Measurements from ENCODE around the gene RBMX2.

The RBMX2 gene

DNA sequence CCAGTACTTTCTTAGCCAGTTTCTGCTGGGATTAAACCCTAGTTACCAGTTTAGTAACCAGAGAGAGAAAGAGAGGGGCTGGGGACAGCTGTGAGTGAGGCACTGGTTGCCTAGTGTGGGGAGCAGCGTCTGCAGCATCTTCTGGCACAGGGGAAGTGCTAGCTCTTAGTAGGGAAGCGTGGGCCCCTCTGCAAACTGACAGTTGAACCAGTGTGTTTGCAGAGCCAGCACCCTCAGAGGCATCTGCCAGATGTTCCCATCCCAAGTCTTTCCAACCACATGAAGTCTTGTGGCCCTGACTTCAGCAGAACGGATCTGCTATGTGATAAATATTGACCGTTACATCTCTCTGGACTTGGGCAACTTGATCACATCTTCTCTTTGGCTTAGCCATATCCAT lies 15.0 kb downstream of the RBMX2 start:
- Histone ChIP-seq H4K8ac (ENCODE audit: low read length) (no peak overlapping the region), H3K79me1 (replicated peaks; ENCODE audit: low read length, poor library complexity, severe bottlenecking) (no peaks in the 10 kb centered on the region), H2BK15ac (ENCODE audit: low read depth, poor library complexity, severe bottlenecking) (no peak overlapping the region), H2BK12ac (ENCODE audit: low read length in 2 of 2) (no peak overlapping the region), H3K4me2 (ENCODE audit: low read length, poor library complexity, severe bottlenecking) (no peak overlapping the region), H2BK5ac (ENCODE audit: low read depth, low read length, poor library complexity, severe bottlenecking) (no peak overlapping the region), H2AFZ (ENCODE audit: low read depth, low read length) (no peak overlapping the region), H4K91ac (ENCODE audit: low read length) (no peak overlapping the region), H3K4ac (ENCODE audit: low read depth in 1 of 2, low read length in 2 of 2) (no peak overlapping the region), H2AK5ac (ENCODE audit: low read length, severe bottlenecking) (no peak overlapping the region), H3K14ac (ENCODE audit: low read length in 2 of 2) (no peak overlapping the region), H3K27ac (ENCODE audit: low read length, poor library complexity, severe bottlenecking) (no peak overlapping the region), H3K23ac (ENCODE audit: low read length in 2 of 2) (no peak overlapping the region), H3K9me3 (ENCODE audit: control insufficient read depth, low read length) (no peaks in the 10 kb centered on the region), H3K4me1 (ENCODE audit: control insufficient read depth, insufficient read depth, low read depth, low read length) (no peaks in the 10 kb centered on the region), H2BK120ac (ENCODE audit: low read depth, low read length) (no peak overlapping the region), H3K4me3 (ENCODE audit: insufficient read depth in 1 of 2, low read depth in 1 of 2, low read length in 2 of 2) (no peak overlapping the region), H3K27me3 (ENCODE audit: control insufficient read depth in 1 of 2, insufficient read depth in 1 of 2, low read length in 2 of 2) (no peaks in the 10 kb centered on the region), H3K9ac (ENCODE audit: low read length) (no peak overlapping the region), H3K18ac (ENCODE audit: low read depth in 1 of 2, low read length in 2 of 2) (no peak overlapping the region), H3K36me3 (ENCODE audit: control insufficient read depth in 1 of 2, insufficient read depth in 2 of 2, low read depth in 1 of 2, low read length in 2 of 2) (peaks cover 18 to 19% of the 10 kb centered on the region in 2 experiments)
- WGBS: 92% methylated on average over 4 of the region's 4 CpGs
- DNase-seq: no peak

DNA sequence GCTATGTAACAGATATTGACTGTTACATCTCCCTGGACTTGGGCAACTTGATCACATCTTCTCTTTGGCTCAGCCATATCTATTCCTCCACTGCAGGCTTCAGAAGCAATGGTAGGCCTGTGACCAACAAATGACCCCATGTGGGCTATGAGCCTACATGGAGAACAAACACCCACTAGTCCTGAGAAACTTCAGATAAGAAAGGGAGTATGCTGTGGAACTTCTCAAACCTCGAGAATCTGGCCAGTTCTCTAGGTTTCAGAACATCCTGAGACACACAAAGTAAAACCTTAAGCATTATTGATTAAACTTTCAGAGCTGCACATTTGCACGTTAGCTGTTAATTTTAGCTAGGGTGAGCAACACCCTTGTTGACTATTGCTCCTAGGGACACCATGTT lies 16.3 kb downstream of the RBMX2 start:
- Histone ChIP-seq H2BK5ac (ENCODE audit: low read depth, low read length, poor library complexity, severe bottlenecking) (no peak overlapping the region), H2AK5ac (ENCODE audit: low read length, severe bottlenecking) (no peak overlapping the region), H3K9me3 (ENCODE audit: control insufficient read depth, low read length) (no peaks in the 10 kb centered on the region), H3K9ac (ENCODE audit: low read length) (no peak overlapping the region), H3K79me1 (replicated peaks; ENCODE audit: low read length, poor library complexity, severe bottlenecking) (no peaks in the 10 kb centered on the region), H2AFZ (ENCODE audit: low read depth, low read length) (no peak overlapping the region), H3K14ac (ENCODE audit: low read length in 2 of 2) (no peak overlapping the region), H3K4me2 (ENCODE audit: low read length, poor library complexity, severe bottlenecking) (no peak overlapping the region), H2BK120ac (ENCODE audit: low read depth, low read length) (no peak overlapping the region), H3K4me3 (ENCODE audit: insufficient read depth in 1 of 2, low read depth in 1 of 2, low read length in 2 of 2) (no peak overlapping the region), H3K36me3 (ENCODE audit: control insufficient read depth in 1 of 2, insufficient read depth in 2 of 2, low read depth in 1 of 2, low read length in 2 of 2) (peaks cover 9 to 13% of the 10 kb centered on the region in 2 experiments), H3K23ac (ENCODE audit: low read length in 2 of 2) (no peak overlapping the region), H3K27me3 (ENCODE audit: control insufficient read depth in 1 of 2, insufficient read depth in 1 of 2, low read length in 2 of 2) (no peaks in the 10 kb centered on the region), H2BK12ac (ENCODE audit: low read length in 2 of 2) (no peak overlapping the region), H4K8ac (ENCODE audit: low read length) (no peak overlapping the region), H3K18ac (ENCODE audit: low read depth in 1 of 2, low read length in 2 of 2) (no peak overlapping the region), H3K4me1 (ENCODE audit: control insufficient read depth, insufficient read depth, low read depth, low read length) (no peaks in the 10 kb centered on the region), H3K27ac (ENCODE audit: low read length, poor library complexity, severe bottlenecking) (no peak overlapping the region), H2BK15ac (ENCODE audit: low read depth, poor library complexity, severe bottlenecking) (no peak overlapping the region), H3K4ac (ENCODE audit: low read depth in 1 of 2, low read length in 2 of 2) (no peak overlapping the region), H4K91ac (ENCODE audit: low read length) (no peak overlapping the region)
- no peak for DNase-seq
- 91% methylated on average over 2 of the region's 2 CpGs for WGBS

DNA sequence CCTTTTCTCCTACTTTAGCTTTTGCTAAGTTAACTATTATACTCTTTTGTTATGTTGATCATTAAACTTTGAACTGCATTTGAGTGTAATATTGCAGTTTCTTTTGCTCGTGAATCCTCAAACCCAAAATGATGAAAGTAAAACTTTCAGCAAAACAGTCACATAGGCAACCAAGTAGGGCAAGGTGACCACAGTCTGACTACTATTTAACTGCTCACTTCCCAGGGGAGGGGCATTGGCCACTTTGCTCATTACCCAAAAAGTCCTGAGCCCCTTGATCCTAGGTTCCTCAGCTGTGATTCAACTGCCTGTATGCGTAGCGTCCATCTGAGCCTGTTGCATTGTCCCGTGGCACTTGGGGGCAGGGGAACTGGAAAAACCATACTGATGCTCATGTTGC lies 17.0 kb downstream of the RBMX2 start:
- Histone ChIP-seq H3K27me3 (ENCODE audit: control insufficient read depth in 1 of 2, insufficient read depth in 1 of 2, low read length in 2 of 2) (no peaks in the 10 kb centered on the region), H3K9me3 (ENCODE audit: control insufficient read depth, low read length) (no peaks in the 10 kb centered on the region), H3K36me3 (ENCODE audit: control insufficient read depth in 1 of 2, insufficient read depth in 2 of 2, low read depth in 1 of 2, low read length in 2 of 2) (peaks cover 8 to 13% of the 10 kb centered on the region in 2 experiments), H3K27ac (ENCODE audit: low read length, poor library complexity, severe bottlenecking) (no peak overlapping the region), H2BK5ac (ENCODE audit: low read depth, low read length, poor library complexity, severe bottlenecking) (no peak overlapping the region), H3K9ac (ENCODE audit: low read length) (no peak overlapping the region), H2BK15ac (ENCODE audit: low read depth, poor library complexity, severe bottlenecking) (no peak overlapping the region), H2BK120ac (ENCODE audit: low read depth, low read length) (no peak overlapping the region), H4K8ac (ENCODE audit: low read length) (no peak overlapping the region), H3K14ac (ENCODE audit: low read length in 2 of 2) (no peak overlapping the region), H3K4me2 (ENCODE audit: low read length, poor library complexity, severe bottlenecking) (no peak overlapping the region), H3K4ac (ENCODE audit: low read depth in 1 of 2, low read length in 2 of 2) (no peak overlapping the region), H2BK12ac (ENCODE audit: low read length in 2 of 2) (no peak overlapping the region), H3K4me1 (ENCODE audit: control insufficient read depth, insufficient read depth, low read depth, low read length) (no peaks in the 10 kb centered on the region), H2AK5ac (ENCODE audit: low read length, severe bottlenecking) (no peak overlapping the region), H2AFZ (ENCODE audit: low read depth, low read length) (no peak overlapping the region), H4K91ac (ENCODE audit: low read length) (no peak overlapping the region), H3K18ac (ENCODE audit: low read depth in 1 of 2, low read length in 2 of 2) (no peak overlapping the region), H3K4me3 (ENCODE audit: insufficient read depth in 1 of 2, low read depth in 1 of 2, low read length in 2 of 2) (no peak overlapping the region), H3K79me1 (replicated peaks; ENCODE audit: low read length, poor library complexity, severe bottlenecking) (no peaks in the 10 kb centered on the region), H3K23ac (ENCODE audit: low read length in 2 of 2) (no peak overlapping the region)
- DNase-seq: no peak
- WGBS: 100% methylated on average over 1 of the region's 4 CpGs

DNA sequence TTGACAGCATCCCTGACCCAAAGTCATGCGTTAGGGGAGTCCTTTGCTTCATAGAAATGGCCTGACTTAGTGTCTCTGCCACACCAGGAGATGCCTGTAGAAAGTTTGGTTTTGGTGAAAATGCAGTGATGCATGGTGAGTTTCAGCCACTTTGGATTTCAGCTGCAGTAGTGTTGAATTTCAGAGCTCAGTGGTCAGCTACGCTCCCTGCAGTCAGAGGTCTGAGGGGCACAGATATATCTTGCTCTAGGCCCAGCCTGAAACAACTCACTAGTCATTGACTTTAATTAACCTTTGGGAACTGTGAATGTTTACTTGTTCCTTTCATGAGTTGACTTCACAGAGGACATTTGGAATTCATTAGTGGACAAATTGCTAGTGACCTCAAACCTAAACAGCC lies 17.5 kb downstream of the RBMX2 start:
- Histone ChIP-seq H3K79me1 (replicated peaks; ENCODE audit: low read length, poor library complexity, severe bottlenecking) (no peaks in the 10 kb centered on the region), H3K36me3 (ENCODE audit: control insufficient read depth in 1 of 2, insufficient read depth in 2 of 2, low read depth in 1 of 2, low read length in 2 of 2) (peaks cover 8 to 13% of the 10 kb centered on the region in 2 experiments), H3K23ac (ENCODE audit: low read length in 2 of 2) (no peak overlapping the region), H4K91ac (ENCODE audit: low read length) (no peak overlapping the region), H3K4ac (ENCODE audit: low read depth in 1 of 2, low read length in 2 of 2) (no peak overlapping the region), H3K4me2 (ENCODE audit: low read length, poor library complexity, severe bottlenecking) (no peak overlapping the region), H3K9me3 (ENCODE audit: control insufficient read depth, low read length) (no peaks in the 10 kb centered on the region), H3K4me1 (ENCODE audit: control insufficient read depth, insufficient read depth, low read depth, low read length) (no peaks in the 10 kb centered on the region), H3K14ac (ENCODE audit: low read length in 2 of 2) (no peak overlapping the region), H2AFZ (ENCODE audit: low read depth, low read length) (no peak overlapping the region), H4K8ac (ENCODE audit: low read length) (no peak overlapping the region), H3K27ac (ENCODE audit: low read length, poor library complexity, severe bottlenecking) (no peak overlapping the region), H2BK5ac (ENCODE audit: low read depth, low read length, poor library complexity, severe bottlenecking) (no peak overlapping the region), H2BK120ac (ENCODE audit: low read depth, low read length) (no peak overlapping the region), H3K18ac (ENCODE audit: low read depth in 1 of 2, low read length in 2 of 2) (no peak overlapping the region), H2AK5ac (ENCODE audit: low read length, severe bottlenecking) (no peak overlapping the region), H2BK12ac (ENCODE audit: low read length in 2 of 2) (no peak overlapping the region), H2BK15ac (ENCODE audit: low read depth, poor library complexity, severe bottlenecking) (no peak overlapping the region), H3K27me3 (ENCODE audit: control insufficient read depth in 1 of 2, insufficient read depth in 1 of 2, low read length in 2 of 2) (peaks cover 0 to 3% of the 10 kb centered on the region in 2 experiments), H3K4me3 (ENCODE audit: insufficient read depth in 1 of 2, low read depth in 1 of 2, low read length in 2 of 2) (no peak overlapping the region), H3K9ac (ENCODE audit: low read length) (no peak overlapping the region)
- DNase-seq: no peak
- 95% methylated on average over 1 of the region's 2 CpGs for WGBS

All from mesenchymal stem cell (in vitro differentiated cells and primary cell).